ENCODE data around the gene WNK3.

WNK3 gene

GRCh38 chrX:54325077-54325476, 32.8 kb downstream of the WNK3 start:
- Histone ChIP-seq H3K36me3 (replicated peaks; ENCODE audit: low read depth, low read length) (no peaks in the 10 kb centered on the region), H3K4me1 (ENCODE audit: low read length) (no peaks in the 10 kb centered on the region), H3K9ac (ENCODE audit: low read length) (no peak overlapping the region), H3K27me3 (ENCODE audit: low read depth, low read length) (no peaks in the 10 kb centered on the region), H3K4me3 (ENCODE audit: low read length) (no peak overlapping the region), H3K79me2 (ENCODE audit: low read length) (no peaks in the 10 kb centered on the region), H3K4me2 (ENCODE audit: low read length) (no peak overlapping the region), H2AFZ (ENCODE audit: low read depth, low read length) (no peak overlapping the region), H3K9me3 (ENCODE audit: insufficient read depth, low read length) (no peaks in the 10 kb centered on the region), H4K20me1 (ENCODE audit: insufficient read depth, low read length) (no peaks in the 10 kb centered on the region), H3K27ac (ENCODE audit: low read length) (no peak overlapping the region)
- TF ChIP-seq CTCF (IDR thresholded peaks at IDR 0.05; ENCODE audit: low read depth, low read length) (no peak), EZH2phosphoT487 (IDR thresholded peaks at IDR 0.05; ENCODE audit: low read depth) (no peak)

GRCh38 chrX:54320067-54320466, 37.8 kb downstream of the WNK3 start:
- no peak for TF ChIP-seq EZH2phosphoT487 (IDR thresholded peaks at IDR 0.05; ENCODE audit: low read depth)
- no peak for TF ChIP-seq CTCF (IDR thresholded peaks at IDR 0.05; ENCODE audit: low read depth, low read length)

GRCh38 chrX:54306379-54306778, 51.5 kb downstream of the WNK3 start:
- Histone ChIP-seq H3K9me3 (ENCODE audit: insufficient read depth, low read length) (no peaks in the 10 kb centered on the region), H3K79me2 (ENCODE audit: low read length) (no peaks in the 10 kb centered on the region), H4K20me1 (ENCODE audit: insufficient read depth, low read length) (no peaks in the 10 kb centered on the region), H3K4me2 (ENCODE audit: low read length) (no peak overlapping the region), H3K27ac (ENCODE audit: low read length) (no peak overlapping the region), H3K27me3 (ENCODE audit: low read depth, low read length) (no peaks in the 10 kb centered on the region), H3K4me1 (ENCODE audit: low read length) (no peaks in the 10 kb centered on the region), H3K4me3 (ENCODE audit: low read length) (no peak overlapping the region), H2AFZ (ENCODE audit: low read depth, low read length) (no peak overlapping the region), H3K36me3 (replicated peaks; ENCODE audit: low read depth, low read length) (no peaks in the 10 kb centered on the region), H3K9ac (ENCODE audit: low read length) (no peak overlapping the region)
- TF ChIP-seq CTCF (IDR thresholded peaks at IDR 0.05; ENCODE audit: low read depth, low read length) (no peak), EZH2phosphoT487 (IDR thresholded peaks at IDR 0.05; ENCODE audit: low read depth) (no peak)

More at GRCh38 chrX:54320067-54320466, 37.8 kb downstream of the WNK3 start:
- H3K4me1 ChIP-seq (ENCODE audit: low read length), result no peaks in the 10 kb centered on the region
- H3K36me3 ChIP-seq (replicated peaks; ENCODE audit: low read depth, low read length), result no peaks in the 10 kb centered on the region
- no peak overlapping the region for H2AFZ ChIP-seq (ENCODE audit: low read depth, low read length)
- no peaks in the 10 kb centered on the region for H3K9me3 ChIP-seq (ENCODE audit: insufficient read depth, low read length)
- H3K4me3 ChIP-seq (ENCODE audit: low read length), result no peak overlapping the region
- no peak overlapping the region for H3K9ac ChIP-seq (ENCODE audit: low read length)
- no peaks in the 10 kb centered on the region for H3K27me3 ChIP-seq (ENCODE audit: low read depth, low read length)
- no peaks in the 10 kb centered on the region for H4K20me1 ChIP-seq (ENCODE audit: insufficient read depth, low read length)
- H3K27ac ChIP-seq (ENCODE audit: low read length), result no peak overlapping the region
- no peaks in the 10 kb centered on the region for H3K79me2 ChIP-seq (ENCODE audit: low read length)
- H3K4me2 ChIP-seq (ENCODE audit: low read length), result no peak overlapping the region

GRCh38 chrX:54301516-54301915, 56.3 kb downstream of the WNK3 start:
- H3K4me3 ChIP-seq (ENCODE audit: low read length), result no peak overlapping the region

More at GRCh38 chrX:54301516-54301915, 56.3 kb downstream of the WNK3 start:
- TF ChIP-seq EZH2phosphoT487 (IDR thresholded peaks at IDR 0.05; ENCODE audit: low read depth), result no peak
- no peak for TF ChIP-seq CTCF (IDR thresholded peaks at IDR 0.05; ENCODE audit: low read depth, low read length)
- H3K9me3 ChIP-seq (ENCODE audit: insufficient read depth, low read length), result no peaks in the 10 kb centered on the region
- no peak overlapping the region for H3K27ac ChIP-seq (ENCODE audit: low read length)
- H3K36me3 ChIP-seq (replicated peaks; ENCODE audit: low read depth, low read length), result no peaks in the 10 kb centered on the region
- no peaks in the 10 kb centered on the region for H4K20me1 ChIP-seq (ENCODE audit: insufficient read depth, low read length)
- H3K79me2 ChIP-seq (ENCODE audit: low read length), result no peaks in the 10 kb centered on the region
- no peak overlapping the region for H3K9ac ChIP-seq (ENCODE audit: low read length)
- no peak overlapping the region for H3K4me2 ChIP-seq (ENCODE audit: low read length)
- H3K4me1 ChIP-seq (ENCODE audit: low read length), result no peaks in the 10 kb centered on the region
- H3K27me3 ChIP-seq (ENCODE audit: low read depth, low read length), result no peaks in the 10 kb centered on the region
- H2AFZ ChIP-seq (ENCODE audit: low read depth, low read length), result no peak overlapping the region

Data from OCI-LY3 (cell line).